HepG2 (cell line): Measurements from ENCODE around the gene HAGH. TPM values are rescaled to one million over a fixed set of nuclear protein-coding genes. Genes with fewer than 3 reads are reported as not detected.

Source experiments
- CBX1 ChIP-seq: IDR thresholded peaks from one replicate; pipeline ENCODE4 v1.6.1; 2016; ENCODE audit warnings: antibody characterized with exemption, low read depth
- DNMT1 ChIP-seq: sonication (generic); formaldehyde crosslinking; IDR thresholded peaks from 2 replicates; pipeline ENCODE4 v1.5.1; 2020; ENCODE audit warnings: mild to moderate bottlenecking, missing genetic modification reagents
- ELF3 ChIP-seq: IDR thresholded peaks from 2 replicates; pipeline ENCODE4 v1.6.1; 2016; ENCODE audit warnings: missing genetic modification reagents, missing compliant biosample characterization
- FOXO4 ChIP-seq: sonication (generic); formaldehyde crosslinking; conservative IDR thresholded peaks from 2 replicates; pipeline ENCODE4 v1.8.1; 2023; ENCODE audit warnings: missing genetic modification reagents
- HHEX ChIP-seq: IDR thresholded peaks from 2 replicates; pipeline ENCODE4 v1.6.1; 2016; ENCODE audit warnings: control low read depth
- JUNB ChIP-seq: sonication (generic); formaldehyde crosslinking; IDR thresholded peaks from 2 replicates; pipeline ENCODE4 v1.8.0; 2022; ENCODE audit warnings: missing genetic modification reagents, mild to moderate bottlenecking, borderline replicate concordance
- KAT8 ChIP-seq: IDR thresholded peaks from 2 replicates; pipeline ENCODE4 v1.6.1; 2016; ENCODE audit warnings: missing genetic modification reagents, missing compliant biosample characterization
- MAFK ChIP-seq, 2 experiments: IDR thresholded peaks in 1 of 2; conservative IDR thresholded peaks in 1 of 2; 2 replicates each; pipeline ENCODE4 v1.6.1; 2011; ENCODE audit warnings: improper control_type of control experiment in 2 of 2, low read length in 2 of 2
- SAP130 ChIP-seq: IDR thresholded peaks from 2 replicates; pipeline ENCODE4 v1.6.1; 2016; ENCODE audit warnings: low read depth
- TCF7L2 ChIP-seq: IDR thresholded peaks from 2 replicates; pipeline ENCODE4 v1.6.1; 2011; ENCODE audit warnings: mild to moderate bottlenecking, low read depth, low read length, moderate library complexity
- ZNF251 ChIP-seq: sonication (generic); formaldehyde crosslinking; IDR thresholded peaks from 2 replicates; pipeline ENCODE4 v1.9.0; 2021; ENCODE audit warnings: mild to moderate bottlenecking, missing genetic modification reagents
- ZNF275 ChIP-seq: sonication (generic); formaldehyde crosslinking; IDR thresholded peaks from 2 replicates; pipeline ENCODE4 v1.8.0; 2022; ENCODE audit warnings: missing genetic modification reagents, mild to moderate bottlenecking, inconsistent platforms, borderline replicate concordance
- ZNF318 ChIP-seq: sonication (generic); formaldehyde crosslinking; IDR thresholded peaks from 2 replicates; pipeline ENCODE4 v1.4.0; 2020; ENCODE audit warnings: mild to moderate bottlenecking, missing genetic modification reagents
- ZNF430 ChIP-seq: sonication (generic); formaldehyde crosslinking; IDR thresholded peaks from 2 replicates; pipeline ENCODE4 v1.9.0; 2021; ENCODE audit warnings: mild to moderate bottlenecking, missing genetic modification reagents
- ZNF83 ChIP-seq: sonication (generic); formaldehyde crosslinking; IDR thresholded peaks from 2 replicates; pipeline ENCODE4 v1.4.0; 2020; ENCODE audit warnings: missing genetic modification reagents, mild to moderate bottlenecking, borderline replicate concordance
- ZNF850 ChIP-seq: sonication (generic); formaldehyde crosslinking; conservative IDR thresholded peaks from 2 replicates; pipeline ENCODE4 v1.9.0; 2021; ENCODE audit warnings: mild to moderate bottlenecking, missing genetic modification reagents
- polyA plus RNA-seq, 8 experiments: library from polyadenylated mRNA; depleted of rRNA in 3 of 8; stranded (reverse) in 7 of 8; unstranded in 1 of 8; fragments of >200 nt; fragmentation: Illumina TruSeq in 4 of 8; extraction: Trizol in 4 of 8; gene quantifications; 2 replicates each; pipeline versions ENCODE4 v1.2.1 to v1.2.3, GENCODE V29; 2011 to 2016; ENCODE audit warnings: low read depth in 4 of 8, missing spikeins in 1 of 8, mixed read lengths in 1 of 8; ENCODE audit not compliant: insufficient read depth in 1 of 8
- total RNA-seq, 5 experiments: library from RNA; depleted of rRNA; stranded (reverse); fragments of >200 nt; fragmentation: Illumina TruSeq; extraction: Trizol; gene quantifications; 2 replicates each; pipeline ENCODE4 v1.2.3, GENCODE V29; 2016; ENCODE audit warnings: low read depth in 1 of 5

The HAGH gene
- total and polyA plus RNA-seq, 2 of the 13 experiments (the other 11 are each of a cell fraction or from before 2014, with no cell fraction given) = 70.4 to 95.4 TPM

- TF ChIP-seq ZNF318 (CRISPR knock-in tag) = no peak
- 0 out of 2 replicates have a peak, but pooled peaks have one; percentile 15 for TF ChIP-seq KAT8 (CRISPR knock-in tag)
- peak; percentile 67 for TF ChIP-seq SAP130 (CRISPR knock-in tag)
- no peak; a peak in 1 of 4 replicates for TF ChIP-seq MAFK (conservative IDR thresholded peaks at IDR 0.05 in 1 of 2, IDR thresholded peaks at IDR 0.05 in 1 of 2; ENCODE audit: low read length in 2 of 2)
- TF ChIP-seq ZNF275 (CRISPR knock-in tag) = no peak
- no peak for TF ChIP-seq ZNF83 (CRISPR knock-in tag)
- TF ChIP-seq HHEX = no peak
- TF ChIP-seq ELF3 (CRISPR knock-in tag) = peak; percentile 23; the same call in 1 of the 2 replicates
- peak; percentile 82; the same call in 1 of the 2 replicates for TF ChIP-seq JUNB (CRISPR knock-in tag)
- TF ChIP-seq ZNF251 (CRISPR knock-in tag) = no peak
- TF ChIP-seq ZNF430 (CRISPR knock-in tag) = no peak
- TF ChIP-seq DNMT1 (CRISPR knock-in tag) = no peak
- TF ChIP-seq TCF7L2 = no peak
- no peak for TF ChIP-seq CBX1
- no peak for TF ChIP-seq FOXO4 (CRISPR knock-in tag)
- TF ChIP-seq ZNF850 = no peak
Measured at GRCh38 chr16:1870365-1871082, 43.9 kb upstream of the HAGH start (continued).
